SK-N-SH (cell line): Measurements from ENCODE around the gene NOL4.

Source experiments
- CTCF ChIP-seq: fragments of 200-600 bp; sonication (generic); IDR thresholded peaks from 2 replicates; pipeline ENCODE4 v1.6.1; 2017; ENCODE audit warnings: antibody characterized with exemption, mild to moderate bottlenecking, moderate library complexity
- FOXM1 ChIP-seq: IDR thresholded peaks from 2 replicates; pipeline ENCODE4 v1.4.0; 2012; ENCODE audit warnings: low read depth, mild to moderate bottlenecking
- NFIC ChIP-seq: IDR thresholded peaks from 2 replicates; pipeline ENCODE4 v1.4.0; 2012; ENCODE audit warnings: borderline replicate concordance
- POLR2AphosphoS5 ChIP-seq: IDR thresholded peaks from 2 replicates; pipeline ENCODE4 v1.6.1; 2012; ENCODE audit warnings: low read depth, low read length
- USF1 ChIP-seq: IDR thresholded peaks from 2 replicates; pipeline ENCODE4 v1.4.0; 2012; ENCODE audit warnings: low read depth, borderline replicate concordance

- TF ChIP-seq POLR2AphosphoS5 (no peak), CTCF (no peak), USF1 (no peak), NFIC (no peak), FOXM1 (no peak)
These were observed 12.2 kb downstream of the NOL4 start for GRCh38 chr18:34212511-34212910.
